ENCODE results near the gene ARL15.

GRCh38 chr5:53974021-53974420 is 336.4 kb downstream of the ARL15 start:
- TF ChIP-seq CTCF (IDR thresholded peaks at IDR 0.05; ENCODE audit: low read depth, low read length) (no peak), EZH2phosphoT487 (IDR thresholded peaks at IDR 0.05; ENCODE audit: low read depth) (no peak)

Data from OCI-LY3 (cell line).